A549 treated with AZD9567 at 1 μM for 4 hours (cell line): ENCODE measurements around the gene PRRT1. TPM values are rescaled to one million over a fixed set of nuclear protein-coding genes. Genes with fewer than 3 reads are reported as not detected.

Source experiments
- total RNA-seq: library from RNA; stranded (reverse); fragments of 200-300 nt; extraction: Qiagen RNA extraction; gene quantifications from 5 replicates; pipeline ENCODE4 v1.2.3, GENCODE V29; 2022; ENCODE audit not compliant: insufficient read depth

Gene PRRT1
- 0.44 to 0.70 TPM (median 0.59 TPM) in 4 of 5 replicates, not detected in the other for total RNA-seq

DNA sequence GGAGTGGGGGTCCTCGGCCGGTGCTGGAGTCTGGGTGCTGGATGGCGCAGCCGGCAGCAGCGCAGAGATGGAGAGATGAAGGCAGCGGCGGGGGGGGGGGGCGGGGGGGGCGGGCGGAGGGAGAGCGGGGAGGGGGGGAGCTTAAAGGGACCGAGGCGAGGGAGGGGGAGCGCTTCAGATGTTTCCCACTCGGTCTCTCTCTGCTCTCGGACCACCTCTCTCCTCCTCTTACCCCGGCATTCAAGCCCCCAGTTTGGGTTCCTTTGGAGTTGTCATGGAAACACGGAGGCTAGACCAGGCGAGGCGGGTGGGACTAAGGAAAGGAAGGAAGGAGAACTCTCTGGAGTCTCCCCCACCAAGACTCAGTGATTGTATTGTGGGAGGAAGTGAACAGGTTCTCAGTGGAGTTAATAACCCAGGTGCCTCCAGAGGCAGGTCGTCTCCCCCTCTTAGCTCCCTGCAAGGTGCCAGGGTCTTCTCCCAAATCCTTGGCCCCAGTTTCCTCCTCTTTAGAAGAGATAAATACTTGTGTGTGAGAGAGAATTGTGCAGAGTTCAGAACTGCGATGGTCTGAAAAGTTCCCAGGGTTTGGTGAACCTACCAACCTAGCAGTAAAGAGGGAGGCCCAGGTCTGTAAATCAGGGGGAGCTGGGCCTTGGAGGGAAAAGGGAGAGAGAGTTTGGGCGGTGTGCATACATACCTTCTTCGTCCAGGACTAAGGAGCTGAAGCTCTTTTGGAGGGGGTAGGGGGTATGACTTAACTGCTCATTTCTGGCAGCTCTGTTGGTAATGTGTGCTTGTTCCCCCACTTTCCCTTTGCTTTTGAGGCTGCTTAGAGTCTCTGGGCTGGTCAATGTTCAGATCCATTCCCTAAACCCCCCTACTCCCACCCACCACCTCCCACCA lies at the start of gene PRRT1:
Gene PRRT1 (minus strand): TSS at position 77 of the 906 bp plus-strand sequence. CDS start 112 bp downstream, outside the sequence.

DNA sequence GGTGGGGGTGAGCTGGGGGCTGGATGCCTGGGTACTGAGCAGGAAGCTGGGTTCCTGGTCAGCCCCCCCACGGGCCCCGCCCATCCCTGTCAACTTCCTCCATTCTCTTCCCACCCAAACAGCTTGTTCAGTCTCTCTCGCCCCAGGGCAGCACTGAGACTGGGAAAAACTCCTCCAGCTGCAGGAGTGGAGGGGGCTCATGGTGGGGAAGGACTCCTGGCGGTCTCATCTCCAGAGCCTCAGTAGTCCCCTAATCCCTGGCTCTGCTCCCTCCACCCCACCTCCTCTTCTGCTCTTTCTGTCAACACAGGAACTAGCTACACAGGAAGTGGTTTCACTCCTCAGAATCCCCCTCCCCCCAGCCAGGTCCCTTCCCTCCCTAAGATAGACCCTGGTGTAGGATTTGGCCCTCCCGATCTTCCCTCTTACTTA lies 40.9 kb upstream of the PRRT1 start, which contains the start of gene GPSM3:
Gene GPSM3 (minus strand): TSS at position 36 of the 432 bp plus-strand sequence. CDS start 130 bp downstream, outside the sequence.

DNA sequence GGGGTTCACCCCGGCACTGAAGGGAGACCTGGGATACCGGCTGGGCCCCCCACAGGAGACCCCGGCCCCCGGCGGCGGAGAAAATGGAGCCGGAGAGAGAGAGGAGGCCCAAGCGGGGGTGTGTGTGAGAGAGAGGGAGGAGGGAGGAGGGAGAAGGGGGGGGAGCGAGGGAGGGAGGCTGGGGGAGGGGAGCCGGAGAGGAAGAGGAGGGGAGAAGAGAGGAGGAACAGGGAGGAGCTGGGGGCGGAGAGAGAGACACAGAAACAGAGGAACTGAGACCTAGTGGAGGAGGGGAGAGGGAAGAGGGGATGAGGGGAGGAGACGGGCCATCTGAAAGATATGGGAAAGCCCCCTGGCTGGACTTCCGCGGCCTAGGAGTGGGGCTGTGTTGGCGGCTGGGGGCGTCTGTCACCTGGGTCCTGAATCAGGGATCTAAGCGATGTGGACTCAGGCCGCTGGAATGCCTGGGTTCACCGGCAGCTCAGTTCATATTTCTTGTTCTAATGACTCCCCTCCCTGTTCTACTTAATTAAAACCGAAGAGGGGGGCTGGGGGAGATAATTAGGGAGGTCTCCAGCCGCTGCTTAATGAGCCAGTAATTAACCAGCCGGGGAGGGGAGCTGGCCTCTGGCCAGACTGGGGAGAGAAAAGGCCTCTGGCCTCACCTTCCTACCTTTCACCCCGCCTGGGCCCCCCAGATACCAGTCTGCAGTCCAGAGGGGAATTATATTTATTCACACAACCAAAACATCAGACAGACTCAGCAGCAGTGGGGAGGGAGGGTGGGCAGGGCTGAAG lies 38.5 kb upstream of the PRRT1 start, which contains the start of gene PBX2:
Gene PBX2 (minus strand): TSS at position 149 of the 798 bp plus-strand sequence. CDS start 287 bp downstream, outside the sequence.

DNA sequence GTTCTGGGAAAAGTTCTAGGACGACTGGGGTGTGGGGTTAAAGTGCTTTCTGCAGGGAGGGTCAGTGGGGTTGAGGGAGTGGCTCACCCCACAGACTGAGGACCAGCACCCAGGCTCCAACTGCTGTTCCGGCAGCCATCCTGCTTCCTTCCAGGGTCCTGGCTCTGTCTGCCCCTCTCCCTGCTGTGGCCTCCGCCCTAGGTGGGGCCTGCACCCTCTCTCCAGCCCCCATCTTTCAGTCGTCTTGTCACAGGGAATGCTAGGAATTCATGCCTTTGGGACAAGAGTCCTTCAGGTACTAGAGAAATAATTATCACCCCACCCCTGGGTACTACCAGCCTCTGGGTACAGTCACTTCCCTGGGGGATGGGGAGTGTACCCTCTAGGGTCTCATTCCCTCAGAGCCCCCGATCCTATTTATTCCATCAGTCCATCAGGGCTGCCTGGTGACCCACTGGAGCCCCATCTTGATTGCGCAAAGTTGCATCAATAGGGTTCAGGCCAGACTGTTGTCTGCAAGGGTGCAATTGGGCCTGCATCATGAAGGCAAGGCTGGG lies 32.4 kb upstream of the PRRT1 start, which contains the start of gene AGER:
Gene AGER (minus strand): TSS at position 170 of the 557 bp plus-strand sequence. CDS start 31 bp downstream, at position 139.

DNA sequence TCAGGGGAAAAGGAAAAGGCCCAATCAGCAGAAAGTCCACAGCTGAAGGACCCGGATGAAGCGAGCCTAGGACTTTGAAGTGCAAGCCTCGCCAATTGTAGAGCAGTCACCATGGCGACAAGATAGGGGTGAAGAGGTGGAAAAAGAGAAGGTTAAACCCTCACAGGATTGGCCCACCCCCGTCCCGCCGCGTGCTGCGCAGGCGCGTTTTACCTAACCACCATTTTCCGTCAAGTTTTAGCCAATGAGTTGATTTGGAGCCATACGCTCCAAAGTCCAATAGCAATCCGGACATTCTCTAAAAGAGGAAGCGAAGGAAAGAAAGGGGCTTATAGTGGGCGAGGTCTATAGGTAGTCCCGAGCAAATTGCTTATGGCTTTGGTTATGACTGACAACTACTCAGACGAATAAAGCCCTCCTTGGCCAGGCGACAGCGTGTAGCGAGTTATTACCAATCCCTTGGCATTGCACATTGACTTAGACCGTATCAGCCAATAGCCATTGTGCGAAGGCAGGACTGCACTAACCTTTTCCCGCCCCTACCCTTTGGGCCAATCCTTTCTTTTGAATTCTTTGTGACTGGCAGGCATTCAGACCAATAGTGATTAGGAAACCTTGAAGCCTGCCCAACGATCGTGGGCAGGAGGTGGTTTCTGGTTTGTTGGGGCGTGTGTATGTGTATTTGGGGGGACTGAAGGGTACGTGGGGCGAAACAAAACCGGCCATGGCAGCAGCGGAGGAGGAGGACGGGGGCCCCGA lies 26.2 kb upstream of the PRRT1 start, which contains the start of gene RNF5:
Gene RNF5 (plus strand): TSS at position 618 of the 759 bp plus-strand sequence. CDS start 107 bp downstream, at position 725.

GRCh38 chr6:32175711-32176475 lies 24.2 kb upstream of the PRRT1 start, which contains the start of gene AGPAT1:
TSS of gene AGPAT1 (minus strand) at chr6:32176084. CDS start at chr6:32171496, 4,588 bp downstream.

GRCh38 chr6:32164295-32164694 lies 12.6 kb upstream of the PRRT1 start, which contains the start of gene EGFL8:
TSS of gene EGFL8 (plus strand) at chr6:32164595. CDS start at chr6:32166166, 1,571 bp downstream.

GRCh38 chr6:32153564-32154513 lies 2.1 kb upstream of the PRRT1 start, which contains the start of gene PPT2:
TSS of gene PPT2 (plus strand) at chr6:32154141. CDS start at chr6:32154595, 454 bp downstream.

DNA sequence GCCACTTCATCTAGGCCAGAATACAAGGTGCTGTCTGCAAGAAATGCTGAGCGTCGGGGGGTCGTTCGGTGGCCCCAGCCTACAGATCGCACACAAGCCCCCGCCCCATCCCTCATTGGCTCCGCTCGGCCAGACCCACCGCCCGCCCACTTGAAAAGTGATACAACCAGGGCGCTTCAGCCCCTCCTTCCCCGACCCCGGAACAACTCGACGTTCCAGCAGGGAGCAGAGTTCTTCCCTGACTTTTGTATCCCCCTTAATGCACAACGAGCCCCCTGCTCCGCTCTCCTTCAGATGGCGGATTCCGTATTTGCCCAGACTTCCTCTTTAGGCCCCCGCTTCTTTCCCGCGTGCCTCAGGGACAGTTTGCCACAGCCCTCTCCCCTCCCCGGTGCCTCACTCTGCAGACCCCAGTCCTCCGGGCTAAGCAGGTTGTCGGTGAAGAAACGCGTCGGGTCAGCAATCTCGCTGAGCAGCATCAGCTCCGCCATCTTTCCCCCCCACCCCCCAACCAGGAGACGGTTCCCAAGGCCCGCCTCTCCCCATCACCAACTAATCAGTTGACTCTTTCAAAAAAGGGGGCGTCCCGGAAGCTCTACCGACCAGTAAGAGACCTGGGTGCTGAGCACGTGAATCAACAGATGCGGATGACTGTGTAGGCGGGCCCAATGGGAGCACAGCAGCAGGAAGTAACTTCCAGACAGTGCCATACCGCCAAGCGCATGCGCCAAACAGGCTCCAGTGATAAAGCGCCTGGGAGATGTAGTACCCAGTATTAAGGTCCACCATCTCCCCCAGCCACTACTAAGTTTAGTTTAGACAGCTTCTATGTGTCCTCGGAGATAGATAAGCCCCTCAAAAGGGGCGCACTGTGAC lies 23.8 kb downstream of the PRRT1 start, which contains the start of gene ATF6B:
Gene ATF6B (minus strand): TSS at position 530 of the 876 bp plus-strand sequence. CDS start 39 bp downstream, at position 491.

GRCh38 chr6:32109114-32109764 lies 42.5 kb downstream of the PRRT1 start, which contains the start of gene TNXB:
TSS of gene TNXB (minus strand) at chr6:32109338. CDS start at chr6:32098198, 11,140 bp downstream.

Other genes starting within 250 kb of the PRRT1 start
- 2.9 to 3.6 TPM (median 3.3 TPM) in 5 replicates for gene ZBTB12, start 249.9 kb downstream of the PRRT1 start, total RNA-seq
- 0.16 to 0.44 TPM (median 0.20 TPM) in 4 of 5 replicates, not detected in the other for gene C2, start 224.2 kb downstream of the PRRT1 start, total RNA-seq
- gene CFB, start 205.8 kb downstream of the PRRT1 start, total RNA-seq = 1.3 to 2.6 TPM (median 2.4 TPM) in 5 replicates
- gene NELFE, start 193.0 kb downstream of the PRRT1 start, total RNA-seq = 75.8 to 81.6 TPM (median 76.7 TPM) in 5 replicates
- 25.9 to 29.7 TPM (median 26.7 TPM) in 5 replicates for gene SKIC2, start 192.8 kb downstream of the PRRT1 start, total RNA-seq
- 11.5 to 12.7 TPM (median 11.8 TPM) in 5 replicates for gene DXO, start 179.8 kb downstream of the PRRT1 start, total RNA-seq
- 1.0 to 2.2 TPM (median 1.3 TPM) in 4 of 5 replicates, not detected in the other for gene C4A, start 169.9 kb downstream of the PRRT1 start, total RNA-seq
- 0.79 to 0.99 TPM (median 0.85 TPM) in 4 of 5 replicates, not detected in the other for gene C4B, start 137.1 kb downstream of the PRRT1 start, total RNA-seq
- 0.05 TPM in 1 of 5 replicates, not detected in the others for gene CYP21A2, start 113.5 kb downstream of the PRRT1 start, total RNA-seq
- gene TNXB, start 42.6 kb downstream of the PRRT1 start, total RNA-seq = 0.56 to 0.68 TPM (median 0.61 TPM) in 4 of 5 replicates, not detected in the other
- gene ATF6B, start 23.7 kb downstream of the PRRT1 start, total RNA-seq = 27.7 to 34.3 TPM (median 33.5 TPM) in 5 replicates
- 6.6 to 10.5 TPM (median 7.4 TPM) in 5 replicates for gene FKBPL, start 21.7 kb downstream of the PRRT1 start, total RNA-seq
- 6.9 to 8.6 TPM (median 7.5 TPM) in 5 replicates for gene PPT2, start 2.2 kb upstream of the PRRT1 start, total RNA-seq
- gene EGFL8, start 12.7 kb upstream of the PRRT1 start, total RNA-seq = 1.8 to 3.0 TPM (median 2.1 TPM) in 4 of 5 replicates, not detected in the other
- gene AGPAT1, start 24.1 kb upstream of the PRRT1 start, total RNA-seq = 30.2 to 39.5 TPM (median 37.4 TPM) in 5 replicates
- gene RNF5, start 26.5 kb upstream of the PRRT1 start, total RNA-seq = 31.8 to 46.9 TPM (median 46.1 TPM) in 5 replicates
- 1.3 to 1.8 TPM (median 1.7 TPM) in 4 of 5 replicates, not detected in the other for gene AGER, start 32.3 kb upstream of the PRRT1 start, total RNA-seq
- 11.3 to 14.9 TPM (median 14.0 TPM) in 5 replicates for gene PBX2, start 38.3 kb upstream of the PRRT1 start, total RNA-seq
- 0.23 to 0.40 TPM (median 0.31 TPM) in 4 of 5 replicates, not detected in the other for gene GPSM3, start 40.7 kb upstream of the PRRT1 start, total RNA-seq
- 0.69 to 0.87 TPM (median 0.79 TPM) in 4 of 5 replicates, not detected in the other for gene NOTCH4, start 72.1 kb upstream of the PRRT1 start, total RNA-seq
- gene TSBP1, start 220.0 kb upstream of the PRRT1 start, total RNA-seq = not detected in 5 replicates